AG08395 (cell line): ENCODE data around the gene DCTN2.
"Not testable (repeated sequence)": the region's sequence is repeated elsewhere in the genome, so short reads cannot be mapped to it uniquely, and the experiment has no call there.

Source experiments
- DNase-seq: peaks from one replicate; pipeline ENCODE4 v3.0.0; 2012; ENCODE audit warnings: mixed read lengths, low spot score

Gene DCTN2

GRCh38 chr12:57576613-57577160 lies 29.7 kb upstream of the DCTN2 start:
- no peak for DNase-seq

DNA sequence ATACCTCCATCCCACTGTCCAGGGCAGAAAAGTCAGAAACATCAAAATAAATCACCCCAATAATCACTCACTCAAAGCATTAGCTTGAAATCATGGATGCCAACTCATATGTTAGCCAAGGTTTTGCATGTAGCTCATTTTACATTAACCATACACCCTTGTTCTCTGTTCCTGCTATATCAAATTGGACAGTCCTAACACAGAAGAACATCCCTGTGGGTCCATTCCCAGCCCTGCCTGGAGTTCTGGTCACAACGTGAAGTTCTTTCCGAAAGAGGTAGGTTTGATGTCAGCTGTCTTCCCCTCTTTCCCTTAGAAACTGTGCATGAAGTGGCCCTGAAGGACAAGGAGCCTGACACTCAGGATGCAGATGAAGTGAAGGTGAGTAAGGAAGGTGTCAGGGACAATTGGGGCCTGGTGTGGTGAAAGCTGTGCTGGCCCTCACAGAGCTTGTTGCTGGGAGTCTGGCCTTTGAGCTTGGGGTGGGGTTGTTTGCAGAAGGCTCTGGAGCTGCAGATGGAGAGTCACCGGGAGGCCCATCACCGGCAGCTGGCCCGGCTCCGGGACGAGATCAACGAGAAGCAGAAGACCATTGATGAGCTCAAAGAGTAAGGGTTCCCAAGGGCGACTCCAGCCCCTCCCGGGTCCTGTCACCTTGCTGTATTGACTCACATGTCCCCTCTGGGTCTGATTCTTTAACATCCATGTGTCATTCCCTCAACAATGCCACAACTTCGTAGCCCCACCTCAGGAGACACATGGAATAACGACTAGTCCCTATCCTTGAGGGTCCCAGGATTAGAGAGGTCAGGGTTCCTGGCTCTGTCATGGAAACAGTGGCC lies 29.0 kb upstream of the DCTN2 start:
- no peak for DNase-seq

DNA sequence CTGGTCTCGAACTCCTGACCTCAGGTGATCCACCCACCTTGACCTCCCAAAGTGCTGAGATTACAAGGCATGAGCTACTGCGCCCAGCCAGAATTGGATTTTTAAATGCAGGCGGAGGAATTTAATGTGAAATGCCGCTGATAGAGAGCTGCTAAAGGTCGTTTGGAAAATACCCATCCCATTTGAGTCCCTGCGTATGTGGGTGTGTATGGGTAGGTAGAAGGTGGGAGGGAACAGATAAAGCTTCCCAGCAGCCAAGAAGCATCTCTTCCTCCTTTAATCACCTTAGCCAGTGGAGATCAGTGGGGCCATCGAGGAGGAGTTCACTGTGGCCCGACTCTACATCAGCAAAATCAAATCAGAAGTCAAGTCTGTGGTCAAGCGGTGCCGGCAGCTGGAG lies 27.8 kb upstream of the DCTN2 start:
- DNase-seq = no peak

- no peak for DNase-seq
Observed at GRCh38 chr12:57571926-57572762, 25.2 kb upstream of the DCTN2 start.

DNA sequence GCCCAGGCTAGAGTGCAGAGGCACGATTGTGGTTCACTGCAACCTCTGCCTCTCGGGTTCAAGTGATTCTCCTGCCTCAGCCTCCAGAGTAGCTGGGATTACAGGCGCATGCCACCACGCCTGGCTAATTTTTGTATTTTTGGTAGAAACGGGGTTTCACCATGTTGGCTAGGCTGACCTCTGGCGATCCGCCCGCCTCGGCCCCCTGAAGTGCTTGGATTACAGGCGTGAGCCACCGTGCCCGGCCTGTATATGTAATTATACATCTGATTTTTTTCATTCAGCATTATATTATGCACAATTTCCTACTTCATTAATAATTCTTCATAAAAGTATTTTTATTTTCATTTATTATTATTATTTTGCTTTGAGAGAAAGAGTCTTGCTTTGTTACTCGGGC lies 23.4 kb upstream of the DCTN2 start:
- DNase-seq = not testable (repeated sequence)

- no peak for DNase-seq
Observed at GRCh38 chr12:57569858-57570257, 22.9 kb upstream of the DCTN2 start.

DNA sequence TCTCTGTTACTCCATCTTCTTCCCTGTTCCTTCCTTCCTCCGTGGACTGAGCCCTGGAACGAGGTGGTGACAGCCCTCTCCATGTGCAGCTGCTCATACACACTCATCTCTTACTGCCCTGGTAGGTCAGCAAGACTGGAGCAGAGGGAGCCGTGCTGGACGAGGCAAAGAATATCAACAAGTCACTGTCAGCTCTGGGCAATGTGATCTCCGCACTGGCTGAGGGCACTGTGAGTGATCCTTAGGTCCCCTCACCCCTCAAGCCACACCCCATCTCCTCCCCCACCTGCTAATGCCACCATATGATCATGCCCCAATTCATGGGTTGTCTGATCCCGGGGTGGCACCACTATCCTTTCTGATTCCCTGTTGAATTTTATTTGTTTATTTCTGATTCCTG lies 21.8 kb upstream of the DCTN2 start:
- no peak for DNase-seq

DNA sequence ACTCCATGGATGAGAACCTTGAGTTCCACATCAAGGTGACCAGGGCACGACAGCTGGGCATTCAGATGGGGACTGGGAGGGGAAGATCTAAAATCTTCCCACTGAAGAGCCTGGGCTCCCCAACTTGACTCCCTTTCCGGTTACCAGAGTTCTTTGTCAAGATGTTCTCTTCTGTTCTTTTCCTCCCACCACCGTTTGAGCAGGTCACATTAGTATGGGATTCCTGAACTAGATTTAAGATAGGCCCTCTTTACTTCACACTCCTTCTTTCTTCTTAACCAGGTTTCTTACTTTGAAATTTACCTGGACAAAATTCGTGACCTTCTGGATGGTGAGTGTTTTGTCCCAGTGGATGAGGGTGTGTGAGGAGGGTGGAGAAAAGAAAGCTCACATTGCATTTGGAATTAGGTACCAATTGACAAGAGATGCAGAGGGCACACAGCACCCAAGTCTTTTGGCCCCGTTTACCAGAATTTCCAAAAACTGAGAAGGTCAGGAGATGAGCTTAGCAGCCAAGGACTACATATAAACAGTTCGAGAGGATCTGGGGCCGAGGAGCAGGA lies 17.3 kb upstream of the DCTN2 start:
- no peak for DNase-seq

DNA sequence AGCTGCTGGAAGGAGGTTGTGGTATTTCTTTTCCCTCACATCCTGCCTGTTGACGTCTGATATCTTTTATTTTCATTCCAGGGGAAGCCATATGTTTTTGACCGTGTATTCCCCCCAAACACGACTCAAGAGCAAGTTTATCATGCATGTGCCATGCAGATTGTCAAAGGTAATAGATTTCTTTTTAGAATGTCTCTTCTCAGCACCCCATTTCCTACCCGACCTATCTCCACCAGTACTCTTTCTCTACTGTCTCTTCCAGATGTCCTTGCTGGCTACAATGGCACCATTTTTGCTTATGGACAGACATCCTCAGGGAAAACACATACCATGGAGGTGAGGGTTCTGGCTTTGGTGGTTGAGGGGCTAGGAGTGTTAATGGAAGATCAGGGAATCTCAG lies 16.4 kb upstream of the DCTN2 start:
- no peak for DNase-seq

GRCh38 chr12:57561117-57561516 lies 14.1 kb upstream of the DCTN2 start:
- DNase-seq = not testable (repeated sequence)

- DNase-seq = no peak
Observed at GRCh38 chr12:57560516-57560915, 13.5 kb upstream of the DCTN2 start.

- DNase-seq = no peak
Observed at GRCh38 chr12:57558864-57559263, 11.9 kb upstream of the DCTN2 start.

DNA sequence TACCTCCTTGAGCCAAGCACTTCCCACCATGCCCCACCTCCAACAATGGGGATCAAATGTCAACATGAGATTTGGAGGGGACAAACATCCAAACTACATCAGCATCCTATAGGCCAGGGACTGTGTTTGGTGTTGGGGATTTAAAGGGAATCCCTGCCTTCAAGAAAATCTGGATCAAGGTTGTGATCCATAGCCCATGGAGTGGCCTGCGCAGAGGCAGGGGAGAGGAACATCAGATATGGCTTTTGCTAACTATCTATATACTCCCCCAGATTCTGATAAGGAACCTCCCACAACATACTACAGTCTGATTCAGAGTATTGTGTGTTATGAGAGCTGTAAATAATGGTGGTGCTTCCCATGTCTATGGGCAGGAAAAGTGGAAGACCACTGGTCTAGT lies 7.9 kb upstream of the DCTN2 start:
- no peak for DNase-seq

GRCh38 chr12:57554453-57554852 lies 7.5 kb upstream of the DCTN2 start:
- no peak for DNase-seq

DNA sequence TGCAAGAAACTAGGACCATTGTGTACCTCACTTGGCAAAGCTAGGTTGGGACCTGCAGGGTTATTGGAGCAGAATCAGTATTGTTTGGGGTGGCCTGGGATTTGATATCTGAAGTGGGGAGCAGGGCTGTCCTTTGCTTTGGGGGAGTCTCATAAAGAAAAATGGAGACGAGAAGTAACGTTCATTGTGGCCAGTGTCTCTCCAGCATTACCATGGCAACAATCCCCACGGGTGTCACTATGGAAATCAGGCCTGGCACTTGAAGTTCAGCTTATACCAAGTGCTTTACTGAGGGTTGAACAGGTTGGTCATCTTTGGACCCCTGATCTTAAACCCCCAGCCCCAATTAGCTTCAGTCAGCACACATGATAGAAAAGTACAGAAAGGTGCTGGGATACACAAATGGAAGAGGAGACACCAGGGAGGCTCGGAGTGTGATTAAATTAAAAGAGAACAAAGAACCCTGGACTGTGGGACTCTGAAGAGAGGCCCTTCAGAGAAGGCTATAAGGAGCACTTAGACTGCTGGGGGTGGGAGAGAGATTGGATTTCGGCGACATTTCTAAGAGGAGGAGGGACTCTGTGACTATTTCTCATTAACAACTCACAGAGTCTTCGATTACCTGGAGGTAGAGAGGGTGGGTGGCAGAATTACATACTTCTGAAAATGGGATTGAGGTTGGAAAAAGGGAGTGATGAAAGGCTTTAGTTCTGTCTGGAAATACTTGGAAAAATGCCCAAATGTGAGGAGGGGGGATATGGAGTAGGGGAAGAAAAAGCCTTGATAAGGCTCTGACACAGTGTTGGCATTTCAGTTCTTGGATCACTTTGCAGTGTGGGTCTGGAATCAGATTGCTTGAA lies 6.6 kb upstream of the DCTN2 start:
- no peak for DNase-seq

DNA sequence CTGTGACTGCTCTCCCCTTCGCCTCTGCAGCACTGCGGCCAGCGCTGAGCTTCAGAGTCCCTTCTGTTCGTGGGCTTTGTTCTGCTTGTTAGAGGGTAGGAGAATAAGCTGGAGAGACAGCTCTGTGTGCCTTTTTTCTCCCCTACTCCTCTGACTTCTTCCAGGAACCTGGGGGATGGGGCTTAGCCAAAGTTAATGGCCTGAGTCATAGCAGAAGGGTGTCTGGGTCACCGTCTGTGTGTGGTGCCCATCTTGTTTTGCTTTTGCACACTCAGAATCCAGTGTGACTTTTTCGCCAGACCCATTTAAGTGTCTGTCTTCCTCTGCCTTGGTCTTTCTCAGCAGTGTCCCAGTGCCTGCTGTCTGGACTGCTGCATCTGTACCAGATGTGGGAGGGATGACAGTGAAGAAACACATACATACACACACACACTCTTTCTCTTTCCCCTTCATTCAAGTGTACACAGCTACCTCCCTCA lies 5.9 kb upstream of the DCTN2 start:
- DNase-seq = peak; percentile 59

DNA sequence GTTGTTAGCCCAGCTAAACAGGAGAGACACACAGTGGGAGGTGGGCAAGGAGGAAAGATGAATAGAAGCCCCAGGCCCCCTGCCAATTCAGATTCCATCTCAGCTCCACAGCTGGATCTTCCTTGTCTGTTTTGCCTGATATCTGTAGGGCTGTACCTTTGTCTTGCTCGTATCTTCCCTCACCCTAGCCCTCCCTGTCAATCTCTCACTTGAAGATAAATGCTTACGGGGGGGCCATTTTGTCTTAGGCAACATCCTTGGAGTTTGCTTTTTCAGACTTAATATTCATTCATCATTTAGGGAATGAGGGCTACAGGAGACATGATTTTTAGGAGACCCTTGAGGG lies 5.3 kb upstream of the DCTN2 start:
- no peak for DNase-seq

GRCh38 chr12:57551637-57552305 lies 4.8 kb upstream of the DCTN2 start:
- DNase-seq = no peak

DNA sequence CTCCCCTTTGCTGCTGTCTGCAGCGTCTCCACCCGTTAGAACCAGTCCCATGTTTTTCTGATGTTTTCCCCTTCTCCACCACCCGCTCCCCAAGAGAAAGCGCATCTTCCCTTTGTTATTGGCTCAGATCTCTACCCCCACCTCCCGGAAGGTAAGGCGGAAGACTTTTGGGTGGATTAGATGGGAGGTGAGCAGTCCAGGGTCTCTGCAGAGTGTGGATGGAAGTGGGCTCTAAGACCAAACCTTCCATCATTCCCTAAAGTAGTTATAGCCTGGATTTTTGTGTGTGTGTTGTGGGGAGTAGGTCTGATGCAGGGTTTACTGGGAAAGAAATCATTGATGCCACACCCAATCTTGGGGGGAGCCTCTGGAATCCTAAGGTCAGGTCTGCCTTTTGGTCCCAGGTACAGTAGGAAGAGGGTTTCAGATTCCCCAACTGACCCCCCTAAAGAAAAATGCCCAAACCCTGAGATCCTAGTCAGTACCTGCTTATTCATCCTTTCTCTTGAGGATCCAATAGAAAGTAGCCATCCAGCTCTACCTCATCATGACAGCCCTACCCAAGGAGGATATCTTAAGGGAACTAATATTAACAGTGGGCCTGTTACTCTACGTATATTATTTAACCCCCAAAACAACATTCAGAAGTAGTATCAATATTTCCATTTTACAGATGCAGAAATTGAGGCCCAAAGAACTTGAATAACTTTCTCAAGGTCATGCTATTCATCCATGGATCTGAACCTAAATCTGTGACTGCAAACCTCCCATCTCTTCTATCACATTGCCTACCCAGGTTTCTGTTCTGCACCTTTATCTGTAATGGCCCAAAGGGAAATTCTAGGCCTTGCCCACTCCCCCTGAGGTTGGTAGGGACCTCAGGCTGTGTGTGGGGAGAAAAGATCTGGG lies 3.9 kb upstream of the DCTN2 start:
- no peak for DNase-seq
